ENCODE results near the gene NTM. TPM values are rescaled to one million over a fixed set of nuclear protein-coding genes. Genes with fewer than 3 reads are reported as not detected.

Gene NTM
- total and polyA plus RNA-seq, 12 donors, result 0.26 to 11.5 (median 4.0) TPM

GRCh38 chr11:131664293-131664692 is 293.9 kb downstream of the NTM start:
- 91 to 93% (median 91%) methylated on average over 6 of the region's 6 CpGs for WGBS, 4 donors
- TF ChIP-seq POLR2A (IDR thresholded peaks at IDR 0.05), result no peak
- TF ChIP-seq, protein P1, sequence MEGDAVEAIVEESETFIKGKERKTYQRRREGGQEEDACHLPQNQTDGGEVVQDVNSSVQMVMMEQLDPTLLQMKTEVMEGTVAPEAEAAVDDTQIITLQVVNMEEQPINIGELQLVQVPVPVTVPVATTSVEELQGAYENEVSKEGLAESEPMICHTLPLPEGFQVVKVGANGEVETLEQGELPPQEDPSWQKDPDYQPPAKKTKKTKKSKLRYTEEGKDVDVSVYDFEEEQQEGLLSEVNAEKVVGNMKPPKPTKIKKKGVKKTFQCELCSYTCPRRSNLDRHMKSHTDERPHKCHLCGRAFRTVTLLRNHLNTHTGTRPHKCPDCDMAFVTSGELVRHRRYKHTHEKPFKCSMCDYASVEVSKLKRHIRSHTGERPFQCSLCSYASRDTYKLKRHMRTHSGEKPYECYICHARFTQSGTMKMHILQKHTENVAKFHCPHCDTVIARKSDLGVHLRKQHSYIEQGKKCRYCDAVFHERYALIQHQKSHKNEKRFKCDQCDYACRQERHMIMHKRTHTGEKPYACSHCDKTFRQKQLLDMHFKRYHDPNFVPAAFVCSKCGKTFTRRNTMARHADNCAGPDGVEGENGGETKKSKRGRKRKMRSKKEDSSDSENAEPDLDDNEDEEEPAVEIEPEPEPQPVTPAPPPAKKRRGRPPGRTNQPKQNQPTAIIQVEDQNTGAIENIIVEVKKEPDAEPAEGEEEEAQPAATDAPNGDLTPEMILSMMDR (IDR thresholded peaks at IDR 0.05), result no peak
- Histone ChIP-seq H3K27me3 (no peaks in the 10 kb centered on the region), H3K4me1 (replicated peaks in 1 of 2) (no peaks in the 10 kb centered on the region), H3K9me3 (replicated peaks in 1 of 3) (no peaks in the 10 kb centered on the region), H3K27ac (no peak overlapping the region), H3K4me3 (no peak overlapping the region), H3K36me3 (replicated peaks in 1 of 2) (no peaks in the 10 kb centered on the region)
- DNase-seq, result no peak
- intact Hi-C loops (cut with DNase I), result no loop called here

GRCh38 chr11:131664816-131665215 is 294.4 kb downstream of the NTM start:
- H3K27ac ChIP-seq, result no peak overlapping the region
- intact Hi-C loops (cut with DNase I), result no loop called here

GRCh38 chr11:131665344-131665968 is 295.0 kb downstream of the NTM start:
- no peaks in the 10 kb centered on the region for H3K4me1 ChIP-seq (replicated peaks in 1 of 2)
- intact Hi-C loops (cut with DNase I), result no loop called here
- TF ChIP-seq POLR2A (IDR thresholded peaks at IDR 0.05), result no peak
- TF ChIP-seq, protein P1 (IDR thresholded peaks at IDR 0.05), result no peak
- H3K4me3 ChIP-seq, result no peak overlapping the region
- WGBS, 4 donors, result 69 to 76% (median 74%) methylated on average over 8 of the region's 8 CpGs
- no peaks in the 10 kb centered on the region for H3K9me3 ChIP-seq (replicated peaks in 1 of 3)
- no peak for DNase-seq
- H3K27ac ChIP-seq, result no peak overlapping the region
- no peaks in the 10 kb centered on the region for H3K36me3 ChIP-seq (replicated peaks in 1 of 2)
- H3K27me3 ChIP-seq, result no peaks in the 10 kb centered on the region

More at GRCh38 chr11:131664816-131665215, 294.4 kb downstream of the NTM start:
- Histone ChIP-seq H3K9me3 (replicated peaks in 1 of 3) (no peaks in the 10 kb centered on the region), H3K4me3 (no peak overlapping the region), H3K36me3 (replicated peaks in 1 of 2) (no peaks in the 10 kb centered on the region), H3K4me1 (replicated peaks in 1 of 2) (no peaks in the 10 kb centered on the region), H3K27me3 (no peaks in the 10 kb centered on the region)
- 83 to 89% (median 86%) methylated on average over 10 to 11 of the region's 11 CpGs for WGBS, 4 donors
- no peak for DNase-seq
- TF ChIP-seq, protein P1 (IDR thresholded peaks at IDR 0.05), result no peak
- TF ChIP-seq POLR2A (IDR thresholded peaks at IDR 0.05), result no peak

DNA sequence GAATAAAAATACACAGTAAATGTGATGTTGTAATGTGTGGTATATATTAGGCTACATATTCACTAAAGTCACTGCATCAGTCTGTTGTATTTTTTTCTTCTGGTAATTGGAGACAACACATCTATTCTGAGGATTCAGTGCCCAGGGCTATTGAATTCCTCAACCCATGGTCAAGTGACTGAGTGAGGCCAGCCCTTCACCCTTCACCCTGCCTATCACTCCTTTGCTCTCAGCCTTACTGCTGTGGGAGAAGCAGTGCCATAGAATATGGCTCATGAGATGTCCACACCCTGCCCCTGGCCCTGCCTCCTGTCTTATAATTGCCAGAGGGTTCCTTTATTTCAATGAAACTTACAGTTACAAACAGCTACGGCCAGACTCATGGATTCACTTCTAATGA is 295.6 kb downstream of the NTM start:
- Histone ChIP-seq H3K27ac (no peak overlapping the region), H3K9me3 (replicated peaks in 1 of 3) (no peaks in the 10 kb centered on the region), H3K36me3 (replicated peaks in 1 of 2) (no peaks in the 10 kb centered on the region), H3K27me3 (no peaks in the 10 kb centered on the region), H3K4me3 (no peak overlapping the region), H3K4me1 (replicated peaks in 1 of 2) (no peaks in the 10 kb centered on the region)
- 87 to 100% (median 98%) methylated on average over 1 of the region's 1 CpG for WGBS, 4 donors
- TF ChIP-seq POLR2A (IDR thresholded peaks at IDR 0.05), result no peak
- TF ChIP-seq, protein P1 (IDR thresholded peaks at IDR 0.05), result no peak
- no peak for DNase-seq
- intact Hi-C loops (cut with DNase I), result no loop called here

Measured in adrenal gland (tissue), 12 donors.